HFF-Myc (cell line): Measurements from ENCODE around the gene RIC1.

Experiments
- DNase-seq: peaks from one replicate; pipeline ENCODE4 v3.0.0-alpha.2; 2011; ENCODE audit warnings: low read depth; ENCODE audit errors: extremely low read depth
- H3K4me3 ChIP-seq: replicated peaks from 2 replicates; pipeline ENCODE4 v1.5.1; 2011; ENCODE audit warnings: low read depth, mild to moderate bottlenecking, control low read depth, low read length
- CTCF ChIP-seq: IDR thresholded peaks from 2 replicates; pipeline ENCODE4 v1.5.1; 2012; ENCODE audit warnings: mild to moderate bottlenecking, low read depth, low read length, control low read depth; ENCODE audit errors: missing control alignments

The RIC1 gene

GRCh38 chr9:5749306-5749705 lies 120.4 kb downstream of the RIC1 start:
- H3K4me3 ChIP-seq, result no peak overlapping the region
- no peak for TF ChIP-seq CTCF
- DNase-seq, result no peak

GRCh38 chr9:5750569-5750968 lies 121.7 kb downstream of the RIC1 start:
- DNase-seq, result no peak
- no peak for TF ChIP-seq CTCF
- no peak overlapping the region for H3K4me3 ChIP-seq

DNA sequence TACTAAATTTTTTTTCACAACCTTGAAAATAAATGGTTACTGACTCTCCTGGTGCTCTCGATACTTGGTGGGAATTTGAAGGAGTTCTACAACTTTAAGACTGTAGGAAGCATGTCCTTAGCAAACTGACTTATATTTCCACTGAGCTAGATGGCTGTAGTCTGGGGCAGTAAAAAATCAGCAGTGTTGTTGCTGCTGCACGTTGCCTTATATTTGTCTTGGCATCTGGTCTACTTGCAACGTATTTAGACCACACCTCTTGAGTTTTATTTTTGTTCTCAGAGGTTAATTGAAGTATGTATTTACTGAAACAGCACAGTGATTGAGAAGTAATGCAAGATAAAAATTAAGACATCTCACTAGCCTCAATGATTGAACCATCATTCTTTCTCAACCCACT lies 127.7 kb downstream of the RIC1 start:
- DNase-seq, result no peak
- no peak overlapping the region for H3K4me3 ChIP-seq
- TF ChIP-seq CTCF, result no peak

- no peak for TF ChIP-seq CTCF
- no peak overlapping the region for H3K4me3 ChIP-seq
- DNase-seq, result no peak
Measured at GRCh38 chr9:5760338-5760737, 131.4 kb downstream of the RIC1 start.

- no peak overlapping the region for H3K4me3 ChIP-seq
- TF ChIP-seq CTCF, result no peak
- DNase-seq, result no peak
Measured at GRCh38 chr9:5762421-5762820, 133.5 kb downstream of the RIC1 start.

DNA sequence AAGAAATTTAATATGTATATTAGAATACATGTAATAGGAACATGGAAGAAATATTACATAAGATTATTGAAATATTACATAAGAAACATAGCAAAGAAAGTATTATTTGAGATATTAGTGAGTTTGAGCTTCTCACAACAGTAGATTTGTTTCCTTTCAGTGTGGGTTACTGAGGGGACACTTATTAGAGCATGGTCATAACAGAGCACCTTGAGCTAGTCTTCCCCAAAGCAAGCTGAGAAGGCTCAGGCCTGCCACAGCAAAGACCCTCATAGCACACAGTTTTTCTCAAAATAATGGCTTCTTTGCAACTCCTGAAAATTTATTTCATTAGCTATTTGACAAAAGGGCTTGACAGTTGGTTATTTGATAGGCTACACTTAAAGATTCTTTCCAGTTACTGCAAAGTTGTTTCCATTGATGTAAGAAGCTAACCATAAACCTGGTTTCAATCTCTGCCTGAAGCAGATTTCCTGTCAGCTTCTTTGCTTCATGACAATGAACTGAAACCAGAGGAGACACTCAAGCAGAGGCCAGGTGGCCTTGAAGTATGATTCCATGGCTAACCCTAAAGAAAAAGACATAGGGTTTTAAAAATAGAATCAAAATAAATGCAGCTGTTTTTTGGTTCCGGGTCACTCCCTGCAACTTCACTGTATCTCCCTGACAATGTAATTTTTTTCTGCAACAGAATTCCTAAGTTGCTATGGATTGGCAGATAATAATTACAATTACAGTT lies 135.4 kb downstream of the RIC1 start:
- no peak overlapping the region for H3K4me3 ChIP-seq
- no peak for TF ChIP-seq CTCF
- no peak for DNase-seq
